Breast epithelium (tissue), 4 donors: ENCODE data around the gene ZDHHC24. TPM values are rescaled to one million over a fixed set of nuclear protein-coding genes. Genes with fewer than 3 reads are reported as not detected.
"Not testable (repeated sequence)": the region's sequence is repeated elsewhere in the genome, so short reads cannot be mapped to it uniquely, and the experiment has no call there.

ENCODE experiments used
- DNase-seq, 2 donors: peaks; one replicate each; pipeline ENCODE4 v3.0.0-alpha.2; 2019; ENCODE audit warnings: low spot score in 2 of 2
- H3K27ac ChIP-seq, 2 donors: fragments of 200-600 bp; sonication (generic) in 1 of 2; one replicate each; pipeline ENCODE4 v1.5.1; 2016 to 2019; ENCODE audit warnings: mild to moderate bottlenecking in 1 of 2
- H3K27me3 ChIP-seq, 2 donors: fragments of 200-600 bp; sonication (generic) in 1 of 2; one replicate each; pipeline versions ENCODE4 v1.5.1 to v1.6.0; 2017 to 2019; ENCODE audit warnings: control low read depth in 1 of 2, mild to moderate bottlenecking in 1 of 2
- H3K36me3 ChIP-seq: fragments of 200-600 bp; one replicate; pipeline ENCODE4 v1.5.1; 2019
- H3K4me1 ChIP-seq, 2 donors: fragments of 200-600 bp; sonication (generic); one replicate each; pipeline ENCODE4 v1.5.1; 2016 to 2019; ENCODE audit warnings: control low read depth in 1 of 2
- H3K4me3 ChIP-seq, 3 donors: fragments of 200-600 bp; sonication (generic); 1 replicate in 2 of 3; 2 replicates in 1 of 3; pipeline ENCODE4 v1.5.1; 2016 to 2019; ENCODE audit warnings: mild to moderate bottlenecking in 3 of 3, moderate library complexity in 2 of 3
- H3K9me3 ChIP-seq, 2 donors: fragments of 200-600 bp; sonication (generic) in 1 of 2; one replicate each; pipeline ENCODE4 v1.5.1; 2016 to 2019; ENCODE audit warnings: control low read depth in 1 of 2
- CTCF ChIP-seq, 3 donors: fragments of 450-650 bp; IDR thresholded peaks; one replicate each; pipeline ENCODE4 v1.5.1; 2016 to 2017; ENCODE audit warnings: antibody characterized with exemption in 3 of 3, mild to moderate bottlenecking in 3 of 3, moderate library complexity in 3 of 3
- POLR2A ChIP-seq: fragments of 450-650 bp; IDR thresholded peaks from one replicate; pipeline ENCODE4 v1.6.1; 2016; ENCODE audit warnings: antibody characterized with exemption, mild to moderate bottlenecking, moderate library complexity
- POLR2AphosphoS5 ChIP-seq, 3 donors: sonication (generic); formaldehyde crosslinking; IDR thresholded peaks; one replicate each; pipeline ENCODE4 v1.6.1; 2017; ENCODE audit warnings: antibody characterized with exemption in 3 of 3
- intact Hi-C: fragments of 100-400 bp; cut with DNase I; formaldehyde crosslinking; loops from one replicate; pipeline ENCODE4 v1.15.1; 2023; ENCODE audit warnings: low total_unique reads
- total RNA-seq, 3 donors: library from RNA; depleted of rRNA; stranded (reverse); fragments of >200 nt; gene quantifications; one replicate each; pipeline ENCODE4 v1.1.0, GENCODE V29; 2016

ZDHHC24 gene
- total RNA-seq, 3 donors from 2014 or later = 12.9 to 20.0 (median 14.1) TPM

GRCh38 chr11:66548774-66549630 lies 3.2 kb upstream of the ZDHHC24 start:
- Histone ChIP-seq H3K27me3 (no peaks in the 10 kb centered on the region), H3K36me3 (no peaks in the 10 kb centered on the region), H3K9me3 (no peaks in the 10 kb centered on the region), H3K4me1 (no peaks in the 10 kb centered on the region), H3K4me3 (no peak overlapping the region), H3K27ac (no peak overlapping the region)
- TF ChIP-seq CTCF (IDR thresholded peaks at IDR 0.05) (no peak), POLR2AphosphoS5 (IDR thresholded peaks at IDR 0.05) (no peak)
- intact Hi-C loops = no loop called here
- DNase-seq = no peak

DNA sequence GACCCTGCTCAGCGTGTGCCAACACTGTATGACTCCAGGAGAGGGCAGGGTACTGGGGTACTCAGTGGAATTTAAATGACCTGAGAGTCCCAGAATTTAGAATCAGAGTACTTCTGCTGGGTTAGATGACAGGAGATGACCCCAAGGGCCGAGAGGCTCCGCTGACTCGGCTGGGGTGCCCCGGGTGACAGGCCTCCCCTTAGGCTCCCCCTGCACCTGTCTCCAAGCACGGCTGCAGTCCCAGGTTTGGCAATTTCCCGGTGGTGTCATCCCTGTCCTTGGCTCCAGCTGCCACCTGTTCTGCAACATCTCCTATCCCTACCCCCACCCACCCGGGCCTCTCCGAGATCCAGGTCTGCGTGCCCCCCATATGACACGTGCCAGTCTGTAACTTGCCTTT lies 2.2 kb upstream of the ZDHHC24 start:
- intact Hi-C loops = no loop called here
- Histone ChIP-seq H3K4me3 (no peak overlapping the region), H3K4me1 (no peaks in the 10 kb centered on the region), H3K9me3 (no peaks in the 10 kb centered on the region), H3K36me3 (no peaks in the 10 kb centered on the region), H3K27ac (no peak overlapping the region), H3K27me3 (no peaks in the 10 kb centered on the region)
- TF ChIP-seq POLR2AphosphoS5 (IDR thresholded peaks at IDR 0.05) = no peak
- no peak for TF ChIP-seq POLR2A
- TF ChIP-seq CTCF (IDR thresholded peaks at IDR 0.05) = no peak
- DNase-seq = no peak

GRCh38 chr11:66547662-66548009 lies 1.8 kb upstream of the ZDHHC24 start:
- DNase-seq = no peak
- intact Hi-C loops = no loop called here
- TF ChIP-seq CTCF (IDR thresholded peaks at IDR 0.05) (no peak), POLR2AphosphoS5 (IDR thresholded peaks at IDR 0.05) (no peak), POLR2A (no peak)
- no peaks in the 10 kb centered on the region for H3K27me3 ChIP-seq
- peak overlapping the region in 1 of 2 donors; percentile 44 for H3K27ac ChIP-seq
- no peak overlapping the region for H3K4me3 ChIP-seq
- no peaks in the 10 kb centered on the region for H3K9me3 ChIP-seq
- no peaks in the 10 kb centered on the region for H3K36me3 ChIP-seq
- no peaks in the 10 kb centered on the region for H3K4me1 ChIP-seq

DNA sequence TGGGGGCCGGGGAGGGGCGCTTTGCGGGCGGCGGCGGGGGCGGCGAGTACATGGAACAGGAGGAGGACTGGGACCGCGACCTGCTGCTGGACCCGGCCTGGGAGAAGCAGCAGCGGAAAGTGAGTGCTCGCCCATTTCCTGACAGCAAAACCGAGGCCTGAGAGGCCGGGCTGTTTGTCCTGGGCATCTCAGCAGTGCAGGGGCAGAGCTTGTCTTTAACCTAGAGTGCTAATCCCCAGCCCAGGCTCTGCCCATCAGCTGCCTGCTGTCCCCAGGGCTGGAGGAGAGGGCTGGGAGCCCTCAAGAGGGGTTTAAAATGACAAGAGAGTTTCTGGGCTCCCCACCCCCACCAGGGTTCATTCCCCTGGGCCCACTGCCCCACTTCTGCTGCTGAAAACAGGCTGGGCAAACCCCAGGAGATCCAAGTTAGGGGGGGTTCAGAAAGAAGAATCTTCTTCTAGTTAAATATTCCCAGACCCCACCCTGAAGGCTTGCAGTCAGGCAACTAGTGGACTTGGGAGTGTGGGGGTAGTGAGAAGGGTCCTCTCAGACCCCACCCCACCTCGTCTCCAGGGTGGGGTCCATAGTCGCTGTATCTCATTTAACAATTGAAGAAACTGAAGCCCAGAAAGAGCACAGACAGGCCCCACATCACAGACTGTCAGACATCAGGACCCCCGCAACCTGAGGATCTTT lies 1.3 kb upstream of the ZDHHC24 start:
- DNase-seq = no peak
- Histone ChIP-seq H3K4me1 (no peaks in the 10 kb centered on the region), H3K36me3 (no peaks in the 10 kb centered on the region), H3K9me3 (no peaks in the 10 kb centered on the region), H3K27ac (peak overlapping the region in 1 of 2 donors; percentile 44), H3K27me3 (no peaks in the 10 kb centered on the region), H3K4me3 (peak overlapping the region; percentile 76 to 92 (median 79))
- no peak for TF ChIP-seq POLR2AphosphoS5 (IDR thresholded peaks at IDR 0.05)
- TF ChIP-seq POLR2A = no peak
- no peak for TF ChIP-seq CTCF (IDR thresholded peaks at IDR 0.05)
- intact Hi-C loops = no loop called here

- intact Hi-C loops = no loop called here
- Histone ChIP-seq H3K27me3 (no peaks in the 10 kb centered on the region), H3K4me1 (no peaks in the 10 kb centered on the region), H3K36me3 (no peaks in the 10 kb centered on the region), H3K27ac (peak within 1 kb of the TSS; percentile 56 to 83), H3K9me3 (no peaks in the 10 kb centered on the region), H3K4me3 (peak within 1 kb of the TSS; percentile 76 to 92 (median 79))
- peak in 1 of 2 donors; percentile 27 for DNase-seq
- TF ChIP-seq POLR2AphosphoS5 (IDR thresholded peaks at IDR 0.05) (no peak), POLR2A (no peak)
These were observed 619 bp upstream of the ZDHHC24 start, which contains the start of gene ACTN3 for GRCh38 chr11:66546368-66546965. Gene ACTN3 (plus strand): TSS chr11:66546903. CDS start chr11:66546938, 35 bp downstream.

GRCh38 chr11:66544952-66545351 lies 896 bp downstream of the ZDHHC24 start:
- DNase-seq, H3K9me3 ChIP-seq, intact Hi-C loops, H3K4me1 ChIP-seq, H3K27ac ChIP-seq, H3K27me3 ChIP-seq, H3K36me3 ChIP-seq: not testable (repeated sequence)
- H3K4me3 ChIP-seq = peak overlapping the region; percentile 76 to 92 (median 79)
